ENCODE results near the gene KLHDC4.
"Not testable (repeated sequence)": the region's sequence is repeated elsewhere in the genome, so short reads cannot be mapped to it uniquely, and the experiment has no call there.

KLHDC4 gene
- total RNA-seq: 4.9 to 17.8 (median 12.7) reads per million in 18 experiments

DNA sequence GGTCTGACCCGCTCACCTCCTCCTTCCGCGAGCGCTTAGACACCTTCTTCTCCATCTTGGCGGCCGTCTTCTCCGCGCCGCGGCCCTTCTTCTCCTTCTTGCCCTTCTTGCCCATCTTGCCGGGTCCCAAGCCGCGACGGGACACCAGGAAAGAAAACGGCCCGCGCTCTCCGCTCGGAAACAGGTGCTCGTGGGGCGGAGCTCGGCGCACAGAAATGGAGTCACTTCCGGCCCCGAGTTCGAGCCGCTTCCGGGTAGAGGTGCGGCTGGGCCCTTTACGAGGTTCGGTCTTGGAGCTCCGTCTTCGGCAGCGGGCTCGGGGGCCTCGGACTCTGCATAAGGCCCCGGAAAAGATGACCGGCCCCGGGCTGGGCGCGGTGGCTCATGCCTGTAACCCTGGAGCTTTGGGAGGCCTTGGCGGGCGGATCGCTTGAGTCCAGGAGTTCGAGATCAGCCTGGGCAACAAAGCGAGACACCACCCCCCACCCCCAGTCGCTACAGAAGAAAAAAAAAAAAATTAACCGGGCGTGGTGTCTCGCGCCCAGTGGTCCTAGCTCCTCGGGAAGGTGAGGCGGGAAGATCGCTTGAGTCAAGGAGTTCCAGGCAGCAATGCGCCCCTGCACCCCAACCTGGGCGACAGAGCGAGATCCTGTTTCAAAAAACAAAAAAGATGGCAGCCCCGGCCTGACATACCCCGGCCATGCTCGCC is at the start of gene KLHDC4:
TSS of gene KLHDC4 (minus strand) at position 211 of the 709 bp plus-strand sequence. CDS start at position 115, 96 bp downstream.
- peak; percentile 85 to 88 for DNase-seq

DNA sequence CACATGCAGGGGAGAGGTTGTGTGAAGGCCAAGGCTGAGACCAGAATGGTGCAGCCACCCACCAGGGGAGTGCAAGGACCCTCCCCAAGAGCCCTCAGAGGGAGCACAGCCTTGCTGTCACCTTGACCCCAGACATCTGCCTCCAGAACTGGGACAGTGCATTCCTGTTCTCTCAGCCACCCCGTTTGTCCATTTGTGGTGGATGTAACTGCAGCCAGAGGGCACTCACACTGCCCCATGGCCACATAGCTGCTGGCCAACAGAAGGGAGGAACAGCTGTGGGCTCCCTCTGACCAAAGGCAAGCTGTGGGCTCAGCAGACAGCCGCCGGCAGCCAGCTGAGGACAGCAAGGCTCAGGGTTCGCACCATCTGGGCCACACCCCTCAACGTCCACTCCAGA is 49.8 kb upstream of the KLHDC4 start:
- DNase-seq: no peak

DNA sequence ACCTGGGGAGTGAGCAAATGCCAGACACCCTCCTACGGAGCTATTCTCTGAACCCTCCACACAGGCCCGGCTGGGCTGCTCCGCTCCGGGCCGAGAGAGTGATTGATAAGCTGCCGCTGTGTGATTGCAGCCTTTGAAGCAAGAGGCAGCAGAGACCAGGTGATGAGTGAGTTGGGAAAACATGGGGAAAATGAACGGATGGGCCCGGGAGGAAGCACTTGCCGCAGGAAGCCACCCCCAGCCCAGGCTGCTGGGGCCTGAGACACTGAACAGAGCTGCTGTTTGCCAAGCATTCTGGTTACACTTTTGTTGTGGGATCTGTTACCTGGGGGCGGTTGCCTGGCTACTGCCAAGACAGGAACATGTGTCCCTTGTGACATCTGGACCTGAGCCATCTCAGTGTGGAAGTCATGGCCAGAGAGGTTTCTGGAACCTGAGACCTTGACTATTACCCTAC is 46.4 kb upstream of the KLHDC4 start:
- no peak for DNase-seq

DNA sequence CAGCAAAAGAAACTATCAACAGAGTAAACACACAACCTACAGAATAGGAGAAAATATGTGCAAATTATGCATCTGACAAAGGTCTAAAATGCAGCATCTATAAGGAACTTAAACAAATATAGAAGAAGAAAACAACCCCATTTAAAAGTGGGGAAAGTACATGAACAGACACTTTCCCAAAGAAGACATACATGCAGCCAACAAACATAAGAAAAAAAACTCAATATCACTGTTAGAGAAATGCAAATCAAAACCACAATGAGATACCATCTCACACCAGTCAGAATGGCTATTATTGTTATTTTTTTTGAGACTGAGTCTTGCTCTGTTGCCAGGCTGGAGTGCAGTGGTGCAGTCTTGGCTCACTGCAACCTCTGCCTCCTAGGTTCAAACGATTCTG is 45.7 kb upstream of the KLHDC4 start:
- not testable (repeated sequence) for DNase-seq

DNA sequence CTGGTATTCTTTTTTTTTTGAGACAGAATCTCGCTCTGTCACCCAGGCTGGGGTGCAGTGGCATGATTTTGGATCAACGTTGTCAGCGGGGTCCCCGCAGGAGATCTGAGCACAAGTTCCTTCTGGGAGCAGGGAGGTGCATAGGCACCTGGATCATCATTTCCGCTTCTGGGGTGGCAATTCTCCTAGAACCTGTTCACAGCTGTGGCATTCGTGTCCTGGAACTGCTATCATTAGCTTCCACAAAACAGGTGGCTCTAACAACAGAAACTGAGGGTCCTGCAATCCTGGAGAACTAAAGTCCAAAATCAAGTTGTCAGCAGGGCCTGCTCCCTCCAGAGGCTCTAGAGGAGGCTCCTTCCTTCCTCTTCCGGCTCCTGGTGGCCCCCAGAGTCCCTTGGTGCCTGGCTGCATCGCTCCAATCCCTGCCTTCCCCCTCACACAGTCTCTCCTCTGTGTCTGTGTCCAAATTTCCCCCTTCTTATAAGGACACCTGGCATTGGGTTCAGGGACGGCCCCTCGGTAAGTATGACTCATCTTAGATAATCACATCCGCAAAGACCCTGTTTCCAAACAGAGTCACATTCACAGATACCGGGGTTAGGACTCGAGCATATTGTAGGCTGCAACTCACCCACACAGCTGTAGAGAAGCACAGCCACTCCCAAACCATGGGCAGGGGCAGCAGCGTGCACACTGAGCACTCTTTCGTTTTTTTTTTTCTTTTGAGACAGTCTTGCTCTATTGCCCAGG is 43.5 kb upstream of the KLHDC4 start:
- DNase-seq: peak; percentile 7 to 32

DNA sequence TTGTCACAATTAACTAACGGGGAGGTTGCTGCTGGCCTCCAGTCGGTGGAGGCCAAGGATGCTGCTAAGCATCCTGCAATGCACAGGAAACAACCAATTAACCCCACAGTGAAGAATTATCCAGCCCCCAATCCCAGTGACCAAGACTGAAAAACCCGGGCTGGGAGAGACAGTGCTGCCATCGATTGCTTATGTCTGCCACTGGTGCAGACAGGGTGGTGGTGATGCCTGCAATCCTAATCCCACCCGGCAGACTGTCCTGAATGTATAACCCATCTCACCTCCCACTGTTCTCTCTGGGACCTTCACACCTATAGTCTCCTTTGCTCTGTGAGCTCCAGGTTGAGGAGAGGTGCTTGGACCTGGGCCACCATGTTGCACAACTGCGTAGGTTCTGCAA is 42.3 kb upstream of the KLHDC4 start:
- no peak for DNase-seq

DNA sequence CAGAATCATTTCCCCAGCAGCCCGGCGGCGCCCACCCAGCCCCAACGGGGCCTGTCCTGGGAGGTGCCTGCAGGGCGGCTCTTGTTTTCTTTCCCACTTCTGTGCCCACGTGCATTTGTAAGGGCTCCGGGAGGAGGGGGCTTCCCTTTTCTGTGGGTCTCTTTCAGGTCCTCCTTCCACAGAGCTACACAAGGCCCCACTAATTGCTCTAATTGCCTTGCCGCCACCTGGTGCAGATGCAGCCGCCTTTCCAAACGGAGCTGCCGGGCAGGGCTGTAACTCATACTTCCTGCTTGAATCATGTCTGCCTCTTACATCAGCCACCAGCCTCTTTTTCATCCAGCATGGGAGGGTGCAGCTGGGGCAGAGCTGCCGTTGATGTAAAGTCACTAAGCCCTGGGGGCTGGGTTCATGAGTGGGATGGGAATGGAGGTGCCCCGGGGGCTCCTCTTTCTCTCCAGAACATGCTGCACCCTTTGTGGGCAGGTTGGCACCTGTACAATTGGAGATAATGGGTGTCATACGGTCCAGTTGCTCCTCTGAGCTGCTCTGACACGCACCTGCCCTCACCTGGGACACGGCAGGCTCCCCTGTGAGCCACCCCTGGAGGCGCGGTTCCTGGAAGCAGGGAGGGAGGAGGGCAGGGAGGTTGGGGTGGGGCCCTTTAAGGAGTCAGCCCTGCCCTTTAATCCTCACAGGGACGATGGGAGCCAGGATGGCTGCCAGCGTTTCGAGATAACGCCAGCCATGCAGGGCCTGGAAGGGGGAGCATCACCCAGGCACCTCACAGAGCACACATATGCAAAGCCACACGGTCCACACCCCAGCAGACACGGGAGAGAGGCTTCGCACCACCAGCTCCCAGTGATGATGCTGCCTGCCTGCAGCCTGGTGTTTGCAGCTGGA is 41.1 kb upstream of the KLHDC4 start:
- peak; percentile 68 to 77 for DNase-seq

DNA sequence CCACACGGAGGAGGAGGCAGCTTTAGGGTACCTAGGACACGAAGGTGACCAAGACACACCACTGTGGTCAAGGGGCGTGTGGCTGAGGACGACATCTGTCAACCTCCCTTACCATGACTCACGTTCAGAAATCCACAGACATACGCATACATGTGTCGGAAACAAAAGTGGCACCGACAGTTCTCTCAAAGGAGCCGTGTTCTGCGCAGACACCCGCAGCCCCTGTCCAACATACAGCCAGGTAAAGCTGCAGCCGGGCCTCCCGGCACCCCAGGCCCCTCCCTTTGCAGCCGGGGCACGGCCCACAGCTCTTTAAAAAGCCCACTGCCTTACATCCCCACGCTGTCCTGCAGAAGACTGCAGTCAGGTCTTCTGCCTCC is 40.5 kb upstream of the KLHDC4 start:
- no peak for DNase-seq

DNA sequence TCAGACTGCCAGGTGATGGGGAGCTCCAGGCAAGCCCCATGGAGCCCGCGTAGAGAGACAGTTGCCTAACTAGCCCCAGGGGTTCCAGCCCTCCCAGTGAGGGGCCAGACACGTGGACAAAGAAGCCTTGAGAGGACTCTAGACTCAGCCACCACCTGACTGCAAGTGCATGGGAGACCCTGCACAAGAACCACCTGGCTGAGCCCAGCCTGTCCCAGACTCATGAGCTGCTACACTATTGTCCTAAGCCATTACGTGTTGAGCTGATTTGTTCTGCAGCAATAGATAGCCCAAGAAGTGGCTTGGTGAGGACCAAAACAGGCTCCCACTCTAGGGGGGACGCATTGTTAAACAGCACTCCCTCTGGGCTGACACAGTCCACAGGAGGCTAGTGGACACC is 37.6 kb upstream of the KLHDC4 start:
- no peak for DNase-seq

DNA sequence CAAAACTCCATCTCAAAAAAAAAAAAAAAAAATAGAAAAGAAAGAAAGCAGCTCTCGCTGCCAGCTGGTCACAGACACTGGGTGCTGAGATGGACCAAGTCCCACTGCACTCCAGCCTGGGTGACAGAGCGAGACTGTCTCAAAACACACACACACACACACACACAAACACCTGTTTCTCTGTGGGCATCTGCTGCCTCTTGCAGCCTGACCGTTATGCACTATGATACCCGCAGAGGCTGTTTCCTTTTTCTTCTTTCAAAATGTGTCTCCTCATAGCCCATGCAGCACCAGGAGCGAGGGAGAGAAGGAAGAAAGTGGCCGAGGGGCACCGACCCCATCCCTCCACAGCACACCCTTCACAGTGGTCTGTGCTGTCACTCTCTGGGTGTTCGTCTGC is 36.9 kb upstream of the KLHDC4 start:
- DNase-seq: no peak

DNA sequence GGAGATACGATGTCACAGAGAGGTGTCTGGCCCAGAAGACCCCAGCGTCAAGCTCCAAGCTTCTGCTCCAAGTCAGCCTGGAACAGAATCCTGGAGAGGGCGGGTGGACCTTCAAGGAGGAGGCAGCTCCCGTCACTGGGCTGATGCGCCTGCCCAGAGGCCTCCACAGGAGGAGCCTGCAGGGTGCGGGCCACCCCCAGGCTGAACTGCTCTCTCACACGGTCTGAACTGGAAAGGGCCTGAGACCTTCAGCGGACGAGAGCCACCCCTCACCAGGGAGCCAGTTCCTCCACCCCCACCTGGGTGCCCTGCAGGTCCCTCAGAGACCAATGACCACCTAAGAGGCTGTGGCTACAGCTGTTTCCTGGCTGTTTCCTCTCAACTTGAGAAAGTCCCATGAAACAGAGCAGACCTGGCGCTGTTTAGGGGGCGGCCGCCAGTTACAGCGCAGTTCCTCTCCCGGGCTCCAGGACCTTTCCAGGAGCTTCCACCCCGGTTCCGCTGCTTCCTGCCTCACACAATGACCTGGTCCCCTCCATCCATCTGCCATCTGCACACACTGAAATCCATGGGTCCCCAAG is 36.0 kb upstream of the KLHDC4 start:
- DNase-seq: no peak

DNA sequence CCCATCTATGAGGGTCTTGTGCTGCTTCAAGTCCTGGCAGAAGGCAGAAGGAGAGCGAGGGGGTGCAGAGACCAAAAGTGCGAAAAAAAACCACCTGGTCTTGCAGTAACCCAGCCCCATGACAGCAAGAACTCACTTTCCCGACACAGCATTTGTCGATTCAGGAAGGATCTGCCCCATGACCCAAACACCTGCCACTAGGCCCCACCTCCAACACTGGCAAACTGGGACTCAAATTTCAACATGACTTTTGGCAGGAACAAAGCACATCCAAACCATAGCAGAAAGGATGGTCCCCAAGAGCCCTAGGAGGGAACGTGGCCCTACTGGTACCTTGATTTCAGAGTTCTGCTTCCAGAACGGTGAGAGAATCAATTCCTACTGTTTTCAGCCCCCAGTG is 34.7 kb upstream of the KLHDC4 start:
- DNase-seq: no peak

DNA sequence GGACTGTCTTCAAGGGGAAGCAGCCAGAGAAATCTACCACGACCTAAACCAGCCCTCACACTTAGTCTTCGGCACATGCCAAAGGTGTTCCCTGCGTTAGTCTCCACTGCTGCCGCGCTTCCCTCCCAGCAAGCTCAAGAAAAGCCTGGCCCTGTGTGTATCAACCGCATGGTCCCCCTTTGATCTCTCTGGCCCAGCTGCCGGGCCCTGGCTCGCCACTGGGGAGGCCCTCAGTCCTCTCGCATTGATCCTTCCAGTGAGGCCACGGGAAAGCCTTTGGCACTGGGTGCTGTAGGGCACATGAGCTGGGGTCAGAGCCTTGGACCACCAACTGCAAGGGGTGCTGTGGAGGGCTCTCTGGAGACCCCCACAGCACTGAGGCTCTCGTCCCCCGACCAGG is 29.6 kb upstream of the KLHDC4 start:
- DNase-seq: no peak

DNA sequence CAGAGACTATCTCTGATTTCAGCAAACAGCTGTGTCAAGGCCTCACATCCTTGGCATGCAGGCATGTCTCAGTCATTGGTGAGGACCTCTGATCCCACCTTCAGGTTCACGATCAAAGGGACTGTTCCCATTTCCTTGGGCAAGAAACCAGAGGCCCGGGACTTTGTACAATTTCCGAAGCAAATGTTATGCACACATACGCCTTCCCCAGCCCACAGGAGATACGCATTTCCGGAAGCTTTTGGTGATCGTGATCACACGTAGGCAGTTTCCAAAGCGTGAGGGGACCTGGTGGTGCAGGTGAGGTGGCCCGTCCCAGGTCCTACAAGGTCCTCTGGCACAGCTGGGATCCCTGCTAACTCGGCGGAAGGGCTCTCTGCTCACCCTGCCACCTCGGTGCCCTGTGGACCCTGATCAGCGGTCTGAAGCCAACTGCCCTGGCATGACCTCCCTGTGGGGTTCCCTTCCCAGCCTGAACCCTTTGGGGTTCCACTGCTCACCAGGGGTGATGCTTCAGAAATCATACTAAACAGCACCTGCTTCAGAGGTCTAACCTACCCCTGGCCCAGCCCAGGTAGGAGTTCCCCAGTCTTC is 28.8 kb upstream of the KLHDC4 start:
- DNase-seq: no peak

DNA sequence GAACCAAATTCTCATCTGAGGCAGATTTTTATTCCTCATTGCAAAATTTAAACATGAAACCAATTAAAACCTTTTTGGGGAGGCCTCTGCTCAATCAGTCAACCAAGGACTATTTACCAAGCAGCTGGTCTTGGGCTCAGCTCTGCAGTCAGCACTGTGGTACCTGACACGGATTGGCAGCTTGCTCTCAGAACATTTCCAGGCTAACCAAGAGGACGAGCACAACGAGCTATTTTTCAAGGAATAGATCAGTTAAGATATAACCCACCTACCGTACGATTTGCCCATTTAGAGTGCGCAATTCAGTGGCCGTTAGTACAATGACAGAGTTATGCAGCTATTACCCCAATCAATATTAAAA is 26.4 kb upstream of the KLHDC4 start:
- no peak for DNase-seq

DNA sequence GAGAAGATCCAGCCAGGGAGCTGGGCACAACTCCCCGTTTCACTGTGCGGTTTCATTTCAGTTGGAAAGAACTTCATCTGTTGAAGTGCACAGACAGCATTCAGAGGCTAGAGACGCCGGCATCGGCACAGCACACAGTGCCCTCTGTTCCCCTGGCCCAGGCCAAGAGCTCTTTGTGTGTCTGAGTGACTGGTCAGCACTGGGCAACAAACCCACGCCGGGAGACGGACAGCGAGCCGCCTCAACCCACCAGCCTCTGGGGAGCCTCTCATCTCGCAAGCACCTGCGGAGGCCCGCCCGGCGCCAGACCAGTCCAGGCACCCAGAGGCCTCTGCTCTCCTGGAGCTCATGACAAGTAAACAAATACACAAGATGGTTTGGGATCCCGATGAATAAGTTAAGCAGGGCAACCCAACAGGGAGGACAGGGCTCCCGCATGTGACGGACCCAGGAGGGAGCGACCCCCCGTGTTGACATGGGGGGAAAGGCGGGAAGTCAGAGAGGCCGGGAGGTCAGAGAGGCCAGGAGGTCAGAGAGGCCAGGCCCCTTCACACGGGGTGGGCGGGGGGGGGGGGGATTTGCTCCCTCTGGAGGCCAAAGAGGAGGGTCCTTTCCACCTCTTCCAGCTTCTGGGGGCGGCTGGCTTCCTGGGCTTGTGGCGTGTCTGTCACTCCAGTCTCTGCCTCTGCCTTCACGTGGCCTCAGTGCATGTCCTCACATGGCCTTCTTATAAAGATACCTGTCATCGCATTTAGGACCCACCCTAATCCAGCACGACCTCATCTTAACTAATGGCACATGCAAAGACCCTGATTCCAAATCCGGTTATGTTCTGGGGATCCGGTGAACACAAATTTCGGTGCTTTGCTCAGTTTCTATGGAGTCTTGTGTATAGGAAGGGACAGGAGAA is 25.8 kb upstream of the KLHDC4 start:
- no peak for DNase-seq

DNA sequence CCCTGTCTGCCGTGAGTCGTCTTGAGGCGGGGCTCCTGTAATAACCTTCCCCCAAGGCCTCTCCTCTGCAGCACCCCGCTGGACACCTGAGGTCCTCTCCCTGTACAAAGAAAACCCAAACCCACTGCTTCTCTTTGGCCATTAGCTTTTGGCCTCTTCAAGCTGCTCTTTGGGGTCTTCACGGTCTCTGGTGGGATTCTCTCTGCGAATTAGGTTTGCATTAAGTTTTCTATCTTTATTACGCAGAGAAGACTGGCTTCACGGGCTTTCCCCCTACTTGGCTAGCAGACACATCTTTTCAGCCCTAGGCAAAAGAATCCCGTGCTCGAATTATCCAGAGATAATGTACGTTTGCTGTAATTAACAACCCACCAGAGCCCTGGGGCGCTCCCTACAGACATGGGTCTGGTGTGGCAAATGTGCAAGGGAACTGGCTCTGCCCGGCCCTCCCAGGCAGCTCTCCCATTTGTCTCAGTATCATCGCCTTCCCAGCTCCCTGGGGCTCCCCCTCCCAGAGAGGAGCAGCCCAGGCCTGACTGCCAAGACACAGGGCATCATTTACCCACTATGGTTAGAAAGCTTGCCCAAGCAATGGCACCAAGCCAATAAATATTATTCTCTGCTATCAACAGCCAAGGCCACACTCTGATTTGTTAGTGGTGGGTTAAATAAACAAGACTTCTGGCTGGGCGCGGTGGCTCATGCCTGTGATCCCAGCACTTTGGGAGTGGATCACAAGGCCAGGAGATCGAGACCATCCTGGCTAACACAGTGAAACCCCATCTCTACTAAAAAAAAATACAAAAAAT is 24.7 kb upstream of the KLHDC4 start:
- no peak for DNase-seq

DNA sequence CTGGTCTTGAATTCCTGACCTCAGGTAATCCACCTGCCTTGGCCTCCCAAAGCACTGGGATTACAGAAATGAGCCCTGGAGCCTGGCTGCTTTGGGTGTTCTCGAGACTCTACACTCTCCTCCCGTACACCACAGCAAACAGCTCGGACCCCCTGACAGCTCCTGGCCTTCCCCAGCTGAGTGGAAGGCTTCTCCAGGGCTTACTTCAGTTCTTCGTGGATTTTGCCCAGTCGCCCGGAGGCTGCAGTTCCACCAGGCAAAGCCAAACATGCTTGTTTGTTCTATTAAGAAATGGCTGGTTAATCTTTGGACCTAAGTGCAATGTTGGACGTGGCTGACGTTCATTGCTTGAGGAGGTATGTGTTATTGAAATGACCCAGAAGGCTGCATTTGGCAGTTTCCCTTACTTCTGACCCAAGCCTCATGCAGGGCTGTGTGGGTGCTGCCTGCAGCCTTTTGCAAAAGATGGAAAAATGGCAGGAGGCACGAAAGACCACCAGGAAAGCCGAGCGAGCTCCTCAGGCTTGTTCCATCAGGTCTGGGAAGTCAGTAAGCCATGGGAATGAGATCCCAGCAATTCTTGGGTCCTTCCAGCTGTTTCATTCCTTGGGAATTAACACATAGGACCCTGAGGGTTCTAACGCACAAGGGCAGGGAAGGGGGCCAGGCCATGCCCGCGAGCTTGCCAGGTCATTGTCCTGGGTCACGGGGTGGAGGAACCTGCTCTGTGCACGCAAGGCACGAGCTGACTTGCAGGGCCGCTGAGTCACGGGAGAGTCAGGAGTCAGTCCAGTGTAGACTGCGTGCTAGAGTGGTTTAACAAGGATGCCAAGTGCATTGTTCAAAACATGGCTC is 23.9 kb upstream of the KLHDC4 start:
- peak in 1 of 2 donors; percentile 21 for DNase-seq

DNA sequence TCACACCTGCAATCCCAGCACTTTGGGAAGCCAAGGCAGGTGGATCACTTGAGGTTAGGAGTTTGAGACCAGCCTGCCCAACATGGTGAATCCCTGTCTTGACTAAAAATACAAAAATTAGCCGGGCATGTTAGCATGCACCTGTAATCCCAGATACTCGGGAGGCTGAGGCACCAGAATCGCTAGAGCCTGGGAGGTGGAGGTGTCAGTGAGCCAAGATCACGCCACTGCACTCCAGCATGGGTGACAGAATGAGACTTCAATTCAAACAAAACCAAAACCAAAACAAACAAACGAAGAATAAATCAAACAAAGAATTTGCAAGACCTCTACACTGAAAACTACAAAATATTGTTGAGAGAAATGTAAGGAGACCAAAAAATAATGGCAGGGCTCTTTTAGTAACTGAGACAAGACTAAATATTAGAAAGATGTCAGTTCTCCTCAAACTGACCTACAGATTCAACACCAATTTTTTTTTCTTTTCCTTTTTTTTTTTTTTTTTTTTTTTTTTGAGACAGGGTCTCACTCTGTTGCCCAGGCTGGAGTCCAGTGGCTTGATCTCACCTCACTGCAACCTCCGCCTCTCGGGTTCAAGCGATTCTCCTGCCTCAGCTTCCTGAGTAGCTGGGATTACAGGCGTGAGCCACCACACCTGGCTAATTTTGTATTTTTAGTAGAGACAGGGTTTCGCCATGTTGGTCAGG is 23.1 kb upstream of the KLHDC4 start:
- not testable (repeated sequence) for DNase-seq
